Subcutaneous abdominal adipose tissue (tissue), 5 donors: Measurements from ENCODE around the gene RASSF4.
A peak's percentile ranks its signal among the peaks of the same experiment; 100 is the strongest.

Experiments
- H3K27ac ChIP-seq: one replicate; pipeline ENCODE4 v1.7.0; 2013; ENCODE audit warnings: low read depth, mild to moderate bottlenecking, inconsistent platforms, low read length, moderate library complexity
- H3K27me3 ChIP-seq, 5 donors: one replicate each; pipeline ENCODE4 v1.7.0; 2013; ENCODE audit warnings: low read length in 5 of 5, inconsistent platforms in 1 of 5; ENCODE audit not compliant: control insufficient read depth in 5 of 5, insufficient read depth in 4 of 5
- H3K36me3 ChIP-seq, 5 donors: one replicate each; pipeline ENCODE4 v1.7.0; 2013; ENCODE audit warnings: low read length in 5 of 5; ENCODE audit not compliant: control insufficient read depth in 5 of 5, insufficient read depth in 5 of 5
- H3K4me1 ChIP-seq, 5 donors: one replicate each; pipeline ENCODE4 v1.7.0; 2013; ENCODE audit warnings: low read length in 5 of 5, mild to moderate bottlenecking in 3 of 5, moderate library complexity in 1 of 5; ENCODE audit not compliant: control insufficient read depth in 5 of 5, insufficient read depth in 5 of 5
- H3K4me3 ChIP-seq, 5 donors: one replicate each; pipeline ENCODE4 v1.7.0; 2013; ENCODE audit warnings: low read length in 5 of 5, low read depth in 1 of 5
- H3K9ac ChIP-seq, 5 donors: one replicate each; pipeline ENCODE4 v1.7.0; 2013; ENCODE audit warnings: low read length in 5 of 5, mild to moderate bottlenecking in 4 of 5, moderate library complexity in 3 of 5
- H3K9me3 ChIP-seq, 5 donors: one replicate each; pipeline ENCODE4 v1.7.0; 2013; ENCODE audit warnings: low read length in 5 of 5; ENCODE audit not compliant: control insufficient read depth in 5 of 5
- donor health status: healthy.
- donor health status: healthy.
- donor health status: healthy.
- donor health status: healthy.
- donor health status: healthy.

RASSF4 gene

GRCh38 chr10:44934416-44935200 lies 25.0 kb upstream of the RASSF4 start:
- Histone ChIP-seq H3K9ac (no peak overlapping the region), H3K27me3 (no peaks in the 10 kb centered on the region), H3K4me1 (peaks cover 17 to 57% (median 49%) of the 10 kb centered on the region in 5 donors)

GRCh38 chr10:44935201-44935965 lies 24.2 kb upstream of the RASSF4 start:
- peak overlapping the region in 1 of 5 donors; percentile 42 for H3K9ac ChIP-seq
- no peaks in the 10 kb centered on the region for H3K27me3 ChIP-seq
- peak overlapping the region; percentile 54 for H3K27ac ChIP-seq
- H3K9me3 ChIP-seq: peaks cover 0 to 2% (median 0%) of the 10 kb centered on the region in 5 donors
- H3K4me1 ChIP-seq: peaks cover 17 to 57% (median 49%) of the 10 kb centered on the region in 5 donors
- no peaks in the 10 kb centered on the region for H3K36me3 ChIP-seq
- H3K4me3 ChIP-seq: no peak overlapping the region

More at GRCh38 chr10:44934416-44935200, 25.0 kb upstream of the RASSF4 start:
- Histone ChIP-seq H3K36me3 (no peaks in the 10 kb centered on the region), H3K4me3 (no peak overlapping the region), H3K9me3 (no peaks in the 10 kb centered on the region), H3K27ac (peak overlapping the region; percentile 54)

- no peaks in the 10 kb centered on the region for H3K27me3 ChIP-seq
- no peak overlapping the region for H3K4me3 ChIP-seq
- peak overlapping the region; percentile 54 for H3K27ac ChIP-seq
- H3K9ac ChIP-seq: no peak overlapping the region
- H3K36me3 ChIP-seq: no peaks in the 10 kb centered on the region
- peaks cover 0 to 6% (median 0%) of the 10 kb centered on the region in 5 donors for H3K9me3 ChIP-seq
- H3K4me1 ChIP-seq: peaks cover 17 to 57% (median 49%) of the 10 kb centered on the region in 5 donors
These were observed 23.7 kb upstream of the RASSF4 start for GRCh38 chr10:44935966-44936295.

- H3K4me1 ChIP-seq: peaks cover 17 to 57% (median 49%) of the 10 kb centered on the region in 5 donors
- no peaks in the 10 kb centered on the region for H3K36me3 ChIP-seq
- H3K27me3 ChIP-seq: no peaks in the 10 kb centered on the region
- H3K9ac ChIP-seq: no peak overlapping the region
- H3K27ac ChIP-seq: peak overlapping the region; percentile 54
- peaks cover 0 to 6% (median 0%) of the 10 kb centered on the region in 5 donors for H3K9me3 ChIP-seq
- no peak overlapping the region for H3K4me3 ChIP-seq
These were observed 23.2 kb upstream of the RASSF4 start for GRCh38 chr10:44936314-44936975.

- Histone ChIP-seq H3K9me3 (peaks cover 0 to 6% (median 0%) of the 10 kb centered on the region in 5 donors), H3K4me1 (peaks cover 17 to 54% (median 46%) of the 10 kb centered on the region in 5 donors), H3K27me3 (no peaks in the 10 kb centered on the region), H3K27ac (peak overlapping the region; percentile 54), H3K4me3 (no peak overlapping the region), H3K9ac (no peak overlapping the region), H3K36me3 (no peaks in the 10 kb centered on the region)
These were observed 22.2 kb upstream of the RASSF4 start for GRCh38 chr10:44937196-44938005.

- Histone ChIP-seq H3K9ac (no peak overlapping the region), H3K27me3 (no peaks in the 10 kb centered on the region), H3K9me3 (peaks cover 0 to 6% (median 0%) of the 10 kb centered on the region in 5 donors), H3K36me3 (no peaks in the 10 kb centered on the region), H3K27ac (no peak overlapping the region), H3K4me3 (no peak overlapping the region), H3K4me1 (peaks cover 15 to 38% (median 36%) of the 10 kb centered on the region in 5 donors)
These were observed 20.6 kb upstream of the RASSF4 start for GRCh38 chr10:44938956-44939355.

GRCh38 chr10:44939691-44940401 lies 19.8 kb upstream of the RASSF4 start:
- H3K27ac ChIP-seq: no peak overlapping the region
- H3K27me3 ChIP-seq: no peaks in the 10 kb centered on the region
- H3K4me3 ChIP-seq: no peak overlapping the region
- peaks cover 0 to 12% (median 7%) of the 10 kb centered on the region in 5 donors for H3K9me3 ChIP-seq
- H3K9ac ChIP-seq: no peak overlapping the region
- H3K36me3 ChIP-seq: no peaks in the 10 kb centered on the region
- peaks cover 15 to 30% (median 28%) of the 10 kb centered on the region in 5 donors for H3K4me1 ChIP-seq

- Histone ChIP-seq H3K27me3 (no peaks in the 10 kb centered on the region), H3K9ac (no peak overlapping the region), H3K27ac (no peak overlapping the region), H3K9me3 (peaks cover 0 to 12% (median 7%) of the 10 kb centered on the region in 5 donors), H3K4me1 (peaks cover 0 to 36% (median 30%) of the 10 kb centered on the region in 5 donors), H3K4me3 (no peak overlapping the region), H3K36me3 (no peaks in the 10 kb centered on the region)
These were observed 15.2 kb upstream of the RASSF4 start for GRCh38 chr10:44944354-44944753.

GRCh38 chr10:44946205-44946604 lies 13.4 kb upstream of the RASSF4 start:
- peak overlapping the region; percentile 57 for H3K27ac ChIP-seq
- H3K27me3 ChIP-seq: no peaks in the 10 kb centered on the region
- peak overlapping the region in 2 of 5 donors; percentile 8 to 36 for H3K9ac ChIP-seq
- peaks cover 0 to 7% (median 5%) of the 10 kb centered on the region in 5 donors for H3K9me3 ChIP-seq
- peaks cover 0 to 51% (median 39%) of the 10 kb centered on the region in 5 donors for H3K4me1 ChIP-seq
- peaks cover 0 to 4% (median 0%) of the 10 kb centered on the region in 5 donors for H3K36me3 ChIP-seq
- H3K4me3 ChIP-seq: peak overlapping the region in 1 of 5 donors; percentile 19
